ENCODE measurements around the gene BACH2.

Gene BACH2

DNA sequence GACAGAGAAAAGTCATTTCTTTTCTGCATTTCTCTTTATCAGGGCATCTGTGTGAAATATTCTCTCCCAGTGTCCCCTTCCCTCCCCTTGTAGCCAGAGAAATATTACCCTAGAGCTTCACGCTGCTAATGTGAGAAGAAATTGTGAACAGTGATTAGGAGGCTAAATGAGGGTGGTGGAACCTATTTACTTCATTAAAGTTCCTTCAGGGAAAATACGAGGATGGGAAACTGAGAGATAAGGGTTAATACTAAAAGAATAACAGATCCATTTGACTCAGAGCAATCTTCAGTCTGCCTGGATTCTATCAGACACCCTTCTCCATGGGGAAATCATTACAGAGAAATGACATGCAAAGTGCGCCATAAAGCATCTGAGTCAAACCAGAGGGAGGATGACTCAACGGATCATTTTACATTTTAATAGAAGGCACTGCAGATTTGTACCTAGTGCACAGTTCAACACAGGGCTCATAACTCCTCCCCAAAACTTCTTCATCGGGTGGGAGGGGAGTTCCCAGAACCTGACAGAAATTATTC lies 271.1 kb downstream of the BACH2 start:
- TF ChIP-seq, protein P1, sequence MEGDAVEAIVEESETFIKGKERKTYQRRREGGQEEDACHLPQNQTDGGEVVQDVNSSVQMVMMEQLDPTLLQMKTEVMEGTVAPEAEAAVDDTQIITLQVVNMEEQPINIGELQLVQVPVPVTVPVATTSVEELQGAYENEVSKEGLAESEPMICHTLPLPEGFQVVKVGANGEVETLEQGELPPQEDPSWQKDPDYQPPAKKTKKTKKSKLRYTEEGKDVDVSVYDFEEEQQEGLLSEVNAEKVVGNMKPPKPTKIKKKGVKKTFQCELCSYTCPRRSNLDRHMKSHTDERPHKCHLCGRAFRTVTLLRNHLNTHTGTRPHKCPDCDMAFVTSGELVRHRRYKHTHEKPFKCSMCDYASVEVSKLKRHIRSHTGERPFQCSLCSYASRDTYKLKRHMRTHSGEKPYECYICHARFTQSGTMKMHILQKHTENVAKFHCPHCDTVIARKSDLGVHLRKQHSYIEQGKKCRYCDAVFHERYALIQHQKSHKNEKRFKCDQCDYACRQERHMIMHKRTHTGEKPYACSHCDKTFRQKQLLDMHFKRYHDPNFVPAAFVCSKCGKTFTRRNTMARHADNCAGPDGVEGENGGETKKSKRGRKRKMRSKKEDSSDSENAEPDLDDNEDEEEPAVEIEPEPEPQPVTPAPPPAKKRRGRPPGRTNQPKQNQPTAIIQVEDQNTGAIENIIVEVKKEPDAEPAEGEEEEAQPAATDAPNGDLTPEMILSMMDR (IDR thresholded peaks at IDR 0.05) = no peak
- Mint-ChIP-seq H3K36me3 (ENCODE audit: low read depth) (peaks cover 5% of the 10 kb centered on the region), H3K4me3 (no peak overlapping the region), H3K27ac (no peak overlapping the region), H3K27me3 (ENCODE audit: low read depth, poor library complexity) (peaks cover 4% of the 10 kb centered on the region), H3K9me3 (no peaks in the 10 kb centered on the region), H3K4me1 (peaks cover 22% of the 10 kb centered on the region)
- no peak for DNase-seq

DNA sequence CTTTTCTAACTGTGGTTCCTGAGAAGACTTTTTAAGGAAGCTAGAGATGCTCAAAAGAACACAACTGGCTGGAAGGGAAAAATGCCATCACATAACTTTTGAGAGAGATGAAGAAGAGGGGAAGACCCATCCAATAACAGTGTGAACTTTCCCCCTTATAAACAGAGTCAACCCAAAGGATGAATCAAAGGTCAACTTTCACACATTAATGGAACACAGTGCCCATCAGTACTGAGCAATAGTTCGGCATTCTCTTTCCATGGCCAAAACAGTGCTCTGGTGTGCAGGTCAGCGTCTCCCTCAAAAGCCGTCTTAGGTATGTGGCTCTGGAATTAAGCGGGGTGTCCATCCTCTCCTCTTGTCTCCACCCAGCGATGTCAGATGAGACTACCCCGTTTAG lies 272.0 kb downstream of the BACH2 start:
- H3K27me3 Mint-ChIP-seq (ENCODE audit: low read depth, poor library complexity) = peaks cover 4% of the 10 kb centered on the region
- H3K4me1 Mint-ChIP-seq = peaks cover 22% of the 10 kb centered on the region
- H3K9me3 Mint-ChIP-seq = no peaks in the 10 kb centered on the region
- H3K27ac Mint-ChIP-seq = no peak overlapping the region
- TF ChIP-seq, protein P1 (IDR thresholded peaks at IDR 0.05) = no peak
- H3K4me3 Mint-ChIP-seq = no peak overlapping the region
- no peaks in the 10 kb centered on the region for H3K36me3 Mint-ChIP-seq (ENCODE audit: low read depth)
- DNase-seq = no peak

DNA sequence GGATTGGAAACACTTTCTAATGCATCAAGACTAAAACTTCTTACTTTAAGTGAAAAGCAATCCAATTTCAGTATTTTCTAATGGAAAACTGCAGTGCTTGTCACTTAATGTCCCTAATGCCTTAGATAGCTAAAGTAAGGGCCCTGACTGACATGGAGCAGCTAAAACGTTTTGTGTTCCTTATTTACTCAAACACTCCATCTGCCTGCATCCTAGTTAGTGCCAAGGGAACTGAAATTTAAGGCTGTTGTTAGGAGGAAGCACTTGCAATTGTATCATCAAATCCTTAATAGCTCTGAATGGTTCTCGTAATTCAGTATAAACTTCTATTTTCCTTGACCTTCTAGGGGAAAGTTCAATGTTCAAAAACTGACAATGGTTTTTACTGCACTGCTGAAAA lies 274.9 kb downstream of the BACH2 start:
- no peak overlapping the region for H3K4me3 Mint-ChIP-seq
- TF ChIP-seq, protein P1 (IDR thresholded peaks at IDR 0.05) = no peak
- peaks cover 16% of the 10 kb centered on the region for H3K36me3 Mint-ChIP-seq (ENCODE audit: low read depth)
- H3K4me1 Mint-ChIP-seq = peaks cover 10% of the 10 kb centered on the region
- DNase-seq = no peak
- H3K9me3 Mint-ChIP-seq = peaks cover 16% of the 10 kb centered on the region
- H3K27me3 Mint-ChIP-seq (ENCODE audit: low read depth, poor library complexity) = no peaks in the 10 kb centered on the region
- no peak overlapping the region for H3K27ac Mint-ChIP-seq

DNA sequence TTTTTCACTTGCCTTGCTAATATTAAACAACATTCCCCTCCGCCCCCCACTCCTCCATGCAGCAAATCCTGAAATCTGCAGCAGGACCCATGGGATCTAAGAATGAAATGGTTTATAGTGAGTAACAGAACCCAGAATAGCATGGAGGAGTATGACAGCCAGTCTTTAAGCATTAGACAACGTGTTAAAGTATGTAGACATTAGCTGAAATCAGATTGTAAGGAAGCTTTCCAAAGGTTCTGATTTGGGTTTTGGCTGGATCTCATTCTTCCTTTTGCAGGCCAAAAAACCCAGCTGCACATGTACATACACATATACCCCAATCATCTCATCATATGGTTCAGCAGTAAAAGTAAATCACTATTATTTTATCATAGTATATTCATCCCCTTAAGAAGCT lies 275.9 kb downstream of the BACH2 start:
- Mint-ChIP-seq H3K27me3 (ENCODE audit: low read depth, poor library complexity) (no peaks in the 10 kb centered on the region), H3K27ac (no peak overlapping the region), H3K36me3 (ENCODE audit: low read depth) (peaks cover 17% of the 10 kb centered on the region), H3K4me3 (no peak overlapping the region), H3K4me1 (peaks cover 5% of the 10 kb centered on the region), H3K9me3 (peaks cover 20% of the 10 kb centered on the region)
- DNase-seq = no peak
- TF ChIP-seq, protein P1 (IDR thresholded peaks at IDR 0.05) = no peak

DNA sequence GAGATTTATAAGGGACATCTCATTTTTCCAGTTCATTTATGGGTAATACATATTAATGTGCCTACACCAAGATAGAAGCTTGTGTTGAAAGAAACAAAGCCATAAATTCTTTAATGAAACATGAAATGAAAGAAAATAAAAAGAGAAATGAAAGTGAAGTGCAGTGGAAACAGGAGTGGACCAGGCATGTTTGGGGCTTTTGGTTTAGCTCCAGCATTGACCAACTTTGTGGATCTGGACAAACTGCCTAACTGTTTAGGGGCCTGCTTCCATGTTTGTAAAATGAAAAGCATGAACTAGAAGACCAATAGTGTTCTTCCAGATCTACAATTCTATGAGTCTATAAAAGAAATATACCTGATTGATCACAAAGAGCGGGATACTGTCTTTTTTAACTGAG lies 277.4 kb downstream of the BACH2 start:
- no peak for DNase-seq
- Mint-ChIP-seq H3K4me1 (no peaks in the 10 kb centered on the region), H3K9me3 (peaks cover 20% of the 10 kb centered on the region), H3K4me3 (no peak overlapping the region), H3K36me3 (ENCODE audit: low read depth) (peaks cover 17% of the 10 kb centered on the region), H3K27me3 (ENCODE audit: low read depth, poor library complexity) (no peaks in the 10 kb centered on the region), H3K27ac (no peak overlapping the region)
- TF ChIP-seq, protein P1 (IDR thresholded peaks at IDR 0.05) = no peak

DNA sequence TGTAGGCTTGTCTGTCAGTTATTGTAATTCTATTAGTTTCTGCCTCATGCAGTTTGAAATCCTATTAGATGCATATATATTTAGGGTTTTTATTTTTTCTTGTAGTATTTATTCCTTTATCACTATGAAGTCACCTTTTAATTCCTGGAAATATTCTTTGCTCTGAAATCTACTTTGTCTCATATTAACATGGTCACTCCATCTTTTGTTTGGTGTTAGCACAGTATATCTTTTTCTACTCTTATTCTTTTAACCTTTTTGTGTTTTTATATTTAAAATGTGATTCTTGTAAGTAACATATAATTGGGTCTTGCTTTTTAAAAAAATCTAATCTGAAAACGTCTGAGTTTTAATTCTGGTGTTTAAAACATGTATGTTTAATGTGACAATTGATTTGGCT lies 280.8 kb downstream of the BACH2 start:
- Mint-ChIP-seq H3K36me3 (ENCODE audit: low read depth) (peaks cover 22% of the 10 kb centered on the region), H3K4me3 (no peak overlapping the region), H3K27ac (no peak overlapping the region), H3K4me1 (no peaks in the 10 kb centered on the region), H3K27me3 (ENCODE audit: low read depth, poor library complexity) (no peaks in the 10 kb centered on the region), H3K9me3 (peaks cover 25% of the 10 kb centered on the region)
- DNase-seq = no peak
- TF ChIP-seq, protein P1 (IDR thresholded peaks at IDR 0.05) = no peak

All from nephron progenitor cell (in vitro differentiated cells).